ENCODE measurements around the gene ARRDC1. TPM values are rescaled to one million over a fixed set of nuclear protein-coding genes. Genes with fewer than 3 reads are reported as not detected.

ARRDC1 gene
- total RNA-seq, 1 experiment from 2014 or later: 47.1 TPM

GRCh38 chr9:137664676-137665075 is 59.2 kb downstream of the ARRDC1 start:
- intact Hi-C loops (cut with micrococcal nuclease; ENCODE audit: unreplicated experiment): no loop called here
- in situ Hi-C loops (cut with HindIII; ENCODE audit: low pct_unique_long_range_greater_than_20kb, low sequenced_read_pairs): no loop called here
- POLR2A ChIA-PET: interaction anchor here (0.7 kb wide), 1 partner anchor 36 kb away, joined by 5 read pairs; no protein-coding TSS in a partner anchor
- Histone ChIP-seq H3K27ac (ENCODE audit: low read length) (no peak overlapping the region), H3K9me3 (ENCODE audit: control insufficient read depth, insufficient read depth, low read depth, low read length) (no peaks in the 10 kb centered on the region), H3K27me3 (ENCODE audit: control insufficient read depth, insufficient read depth, low read length) (no peaks in the 10 kb centered on the region), H3K4me3 (ENCODE audit: low read depth in 2 of 2, low read length in 2 of 2) (no peak overlapping the region), H3K36me3 (ENCODE audit: control insufficient read depth, insufficient read depth, low read length) (no peaks in the 10 kb centered on the region), H3K4me1 (ENCODE audit: control insufficient read depth, insufficient read depth, low read length) (peaks cover 10% of the 10 kb centered on the region)
- TF ChIP-seq CTCF (IDR thresholded peaks at IDR 0.05) (no peak), POLR2AphosphoS5 (IDR thresholded peaks at IDR 0.05; ENCODE audit: low read depth, low read length) (no peak), TCF7L2 (IDR thresholded peaks at IDR 0.05; ENCODE audit: low read depth, low read length) (no peak), SIN3A (IDR thresholded peaks at IDR 0.05; ENCODE audit: borderline replicate concordance, insufficient read depth, low read depth, low read length) (no peak), REST (IDR thresholded peaks at IDR 0.05; ENCODE audit: insufficient read depth in 1 of 2, low read depth in 2 of 2, low read length in 1 of 2) (no peak)
- ATAC-seq: no peak
- CTCF ChIA-PET: no interaction called here
- DNase-seq (ENCODE audit: low read depth, low spot score): no peak
- no TSS peak for BruUV-seq (replicated peaks)

Other genes starting within 250 kb of the ARRDC1 start
- 9.2 TPM for gene EXD3, start 182.5 kb upstream of the ARRDC1 start, total RNA-seq (2021; ENCODE audit: unreplicated experiment)
- gene NOXA1, start 182.3 kb upstream of the ARRDC1 start, total RNA-seq (2021; ENCODE audit: unreplicated experiment): 3.7 TPM
- 3.9 TPM for gene ENTPD8, start 164.3 kb upstream of the ARRDC1 start, total RNA-seq (2021; ENCODE audit: unreplicated experiment)
- gene NSMF, start 146.4 kb upstream of the ARRDC1 start, total RNA-seq (2021; ENCODE audit: unreplicated experiment): 40.0 TPM
- 3.9 TPM for gene PNPLA7, start 55.3 kb upstream of the ARRDC1 start, total RNA-seq (2021; ENCODE audit: unreplicated experiment)
- gene MRPL41, start 53.8 kb upstream of the ARRDC1 start, total RNA-seq (2021; ENCODE audit: unreplicated experiment): 86.4 TPM
- gene DPH7, start 26.8 kb upstream of the ARRDC1 start, total RNA-seq (2021; ENCODE audit: unreplicated experiment): 35.9 TPM
- gene ZMYND19, start 15.2 kb upstream of the ARRDC1 start, total RNA-seq (2021; ENCODE audit: unreplicated experiment): 37.0 TPM
- 63.9 TPM for gene EHMT1, start 13.3 kb downstream of the ARRDC1 start, total RNA-seq (2021; ENCODE audit: unreplicated experiment)